Heart left ventricle (tissue), 16 donors: ENCODE data around the gene UQCRC1. TPM values are rescaled to one million over a fixed set of nuclear protein-coding genes. Genes with fewer than 3 reads are reported as not detected.

Source experiments
- ATAC-seq, 4 donors: fragments of 200-7000 bp; cut with Tn5 transposase; one replicate each; pipeline ENCODE4 v1.9.1; 2020 to 2022; ENCODE audit warnings: moderate library complexity in 4 of 4, mild to moderate bottlenecking in 3 of 4, moderate number of reproducible peaks in 1 of 4
- DNase-seq, 5 donors: peaks; one replicate each; pipeline ENCODE4 v3.0.0-alpha.2; 2020
- H3K27ac ChIP-seq, 12 donors: fragments of 200-600 bp; sonication (generic) in 4 of 12; one replicate each; pipeline versions ENCODE4 v1.5.0 to v1.8.0; 2016 to 2022; ENCODE audit warnings: mild to moderate bottlenecking in 2 of 12
- H3K27me3 ChIP-seq, 9 donors: fragments of 200-600 bp; sonication (generic) in 2 of 9; one replicate each; pipeline versions ENCODE4 v1.5.1 to v1.8.0; 2016 to 2022; ENCODE audit warnings: mild to moderate bottlenecking in 3 of 9
- H3K36me3 ChIP-seq, 9 donors: fragments of 200-600 bp; sonication (generic) in 2 of 9; one replicate each; pipeline versions ENCODE4 v1.5.0 to v1.8.0; 2018 to 2022; ENCODE audit warnings: mild to moderate bottlenecking in 2 of 9
- H3K4me1 ChIP-seq, 12 donors: fragments of 200-600 bp; sonication (generic) in 4 of 12; one replicate each; pipeline versions ENCODE4 v1.5.0 to v1.8.0; 2016 to 2022; ENCODE audit warnings: mild to moderate bottlenecking in 3 of 12
- H3K4me3 ChIP-seq, 12 donors: fragments of 200-600 bp; sonication (generic) in 4 of 12; one replicate each; pipeline versions ENCODE4 v1.5.0 to v1.8.0; 2017 to 2022; ENCODE audit warnings: mild to moderate bottlenecking in 9 of 12, moderate library complexity in 4 of 12
- H3K9me3 ChIP-seq, 12 donors: fragments of 200-600 bp; sonication (generic) in 4 of 12; one replicate each; pipeline versions ENCODE4 v1.5.0 to v1.8.0; 2016 to 2022; ENCODE audit warnings: mild to moderate bottlenecking in 1 of 12
- CTCF ChIP-seq, 12 donors: fragments of 200-600 bp; sonication (generic) in 4 of 12; IDR thresholded peaks; one replicate each; pipeline versions ENCODE4 v1.5.0 to v1.8.0; 2018 to 2022; ENCODE audit warnings: antibody characterized with exemption in 12 of 12, mild to moderate bottlenecking in 5 of 12
- POLR2A ChIP-seq, 2 donors: fragments of 450-650 bp; IDR thresholded peaks; one replicate each; pipeline ENCODE4 v1.6.1; 2017; ENCODE audit warnings: antibody characterized with exemption in 2 of 2, mild to moderate bottlenecking in 2 of 2, moderate library complexity in 2 of 2
- WGBS, 4 donors: extraction: QIAGEN DNeasy Blood & Tissue Kit in 2 of 4; methylation state at CpG; one replicate each; pipeline versions ENCODE4 v1.1.5 to v1.1.7; 2013 to 2018; 5-methylcytosine and 5-hydroxymethylcytosine counted together
- intact Hi-C, 10 donors: fragments of 100-400 bp; cut with DNase I; formaldehyde crosslinking; loops; one replicate each; pipeline versions ENCODE4 v1.11.1 to v1.14.2; 2022
- polyA plus RNA-seq, 2 donors: library from polyadenylated mRNA; stranded (reverse); fragments of 200-250 nt; gene quantifications; one replicate each; pipeline ENCODE4 v1.2.3, GENCODE V29; 2013
- total RNA-seq, 9 donors: library from RNA; depleted of rRNA in 2 of 9; stranded (reverse); fragments of >200 nt in 2 of 9; fragmentation: NEBNext Ultra II Directional in 3 of 9; extraction: Animal tissue kit (Norgen Biotek cat#: 25700) in 3 of 9; gene quantifications; one replicate each; pipeline versions ENCODE4 v1.1.0 to v1.2.4, GENCODE V29; 2016 to 2023
- donor health status: ischemic (EF 13 %, LVEDD 7.1; RV severe dilation, severe dysfunction).
- donor health status: healthy with polysubstance abuse.
- donor health status: DM: no; HTN: yes; CAD: no.
- donor health status: DM: no; HTN: no; CAD: no.
- donor health status: ischemic (EF 25% LVEDD 6.9; RV normal size, moderate dysfunction).
- donor health status: ischemic (EF 25% LVEDD 5.7; RV mildly dilated, moderate dysfunction).
- donor health status: healthy.
- donor health status: DM: yes; HTN: yes; CAD: no.
- donor health status: ischemic (EF 35%, LVEDD 5.7; RV mildly dilated, moderate dysfunction).
- donor health status: nonischemic (EF 11% LVEDD 7.7; RV severe dilation, severe dysfunction).
- donor health status: DM: yes; HTN: yes; CAD: no.
- donor health status: PGD.
- donor health status: ischemic (EF 29% LVEDD 5.4; RV normal size, mild dysfunction).
- donor health status: nonischemic (EF 23%, LVEDD 6.1; RV moderate dilation, normal function).

UQCRC1 gene
- total and polyA plus RNA-seq, 11 donors = 580 to 2,191 (median 1,008) TPM

DNA sequence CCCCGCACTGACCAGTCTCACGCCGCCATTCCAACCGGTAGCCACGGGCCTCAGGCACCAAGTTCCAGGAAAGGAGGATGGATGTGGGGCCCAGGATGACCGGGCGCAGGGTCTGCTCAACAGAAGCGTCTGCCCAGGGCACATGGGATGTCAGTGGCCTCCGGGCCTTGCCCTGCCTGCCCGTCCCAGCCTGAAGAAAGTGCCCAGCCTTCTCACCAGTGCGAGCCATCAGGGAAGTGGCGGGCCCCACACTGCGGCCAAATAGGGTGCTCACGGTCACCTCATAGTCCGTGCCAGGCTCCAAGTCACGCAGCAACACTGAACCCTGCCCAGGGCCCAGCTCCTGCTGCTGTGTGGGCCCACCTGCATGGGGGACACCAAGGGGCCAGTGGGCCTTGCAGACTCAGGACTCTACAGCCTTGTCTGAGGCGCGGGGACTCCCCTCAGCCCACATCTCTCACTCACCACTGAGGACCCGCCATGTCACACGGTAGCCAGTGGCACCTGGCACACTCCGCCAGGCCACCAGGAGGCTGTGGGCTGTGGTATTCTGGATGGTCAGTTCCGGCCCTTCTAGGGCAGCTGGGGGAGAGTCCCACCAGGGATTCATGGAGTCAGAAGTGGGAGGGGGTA, 17.4 kb downstream of the UQCRC1 start:
- intact Hi-C loops = no loop called here
- TF ChIP-seq POLR2A (IDR thresholded peaks at IDR 0.05) (no peak), CTCF (IDR thresholded peaks at IDR 0.05) (no peak)
- Histone ChIP-seq H3K27me3 (peaks cover 0 to 17% (median 0%) of the 10 kb centered on the region in 9 donors), H3K27ac (no peak overlapping the region), H3K9me3 (no peaks in the 10 kb centered on the region), H3K4me3 (no peak overlapping the region), H3K4me1 (peaks cover 0 to 29% (median 23%) of the 10 kb centered on the region in 12 donors), H3K36me3 (peaks cover 0 to 3% (median 0%) of the 10 kb centered on the region in 9 donors)
- ATAC-seq (no peak), DNase-seq (no peak)
- 92 to 93% (median 92%) methylated on average over 13 to 22 of the region's 22 CpGs for WGBS, 4 donors

DNA sequence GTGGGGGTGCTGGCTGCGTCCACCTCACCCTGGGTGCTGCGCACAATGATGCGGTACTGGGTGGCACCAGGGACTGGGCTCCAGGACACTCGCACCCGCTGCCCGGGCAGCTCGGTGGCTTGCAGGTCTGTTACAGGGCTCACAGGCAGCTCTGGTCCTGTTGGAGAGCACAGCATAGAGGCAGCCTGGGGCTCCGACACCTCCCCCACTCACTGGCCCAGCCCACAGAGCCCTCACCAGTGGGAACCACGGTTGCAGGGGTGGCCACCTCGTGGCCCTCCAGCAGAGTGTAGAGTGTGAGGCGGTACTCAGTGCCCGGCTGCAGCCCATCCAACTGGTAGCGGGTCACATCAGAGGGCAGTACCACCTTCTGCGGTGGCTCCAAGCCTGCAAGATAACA, 18.0 kb downstream of the UQCRC1 start:
- TF ChIP-seq CTCF (IDR thresholded peaks at IDR 0.05) (no peak), POLR2A (IDR thresholded peaks at IDR 0.05) (no peak)
- ATAC-seq = no peak
- Histone ChIP-seq H3K36me3 (peaks cover 0 to 8% (median 0%) of the 10 kb centered on the region in 9 donors), H3K9me3 (no peaks in the 10 kb centered on the region), H3K27me3 (peaks cover 0 to 17% (median 0%) of the 10 kb centered on the region in 9 donors), H3K4me1 (peaks cover 0 to 24% (median 17%) of the 10 kb centered on the region in 12 donors), H3K27ac (no peak overlapping the region), H3K4me3 (no peak overlapping the region)
- no peak for DNase-seq
- 91 to 95% (median 92%) methylated on average over 10 to 14 of the region's 14 CpGs for WGBS, 4 donors
- intact Hi-C loops = no loop called here

- H3K36me3 ChIP-seq = peaks cover 0 to 19% (median 0%) of the 10 kb centered on the region in 9 donors
- no peak overlapping the region for H3K4me3 ChIP-seq
- intact Hi-C loops = no loop called here
- TF ChIP-seq POLR2A (IDR thresholded peaks at IDR 0.05) (no peak), CTCF (IDR thresholded peaks at IDR 0.05) (no peak)
- no peaks in the 10 kb centered on the region for H3K27me3 ChIP-seq
- 67 to 78% (median 74%) methylated on average over 7 to 15 of the region's 15 CpGs for WGBS, 4 donors
- no peak for DNase-seq
- H3K4me1 ChIP-seq = no peaks in the 10 kb centered on the region
- H3K9me3 ChIP-seq = no peaks in the 10 kb centered on the region
- ATAC-seq = no peak
- no peak overlapping the region for H3K27ac ChIP-seq
These were observed 21.2 kb downstream of the UQCRC1 start for GRCh38 chr3:48588230-48588629.

DNA sequence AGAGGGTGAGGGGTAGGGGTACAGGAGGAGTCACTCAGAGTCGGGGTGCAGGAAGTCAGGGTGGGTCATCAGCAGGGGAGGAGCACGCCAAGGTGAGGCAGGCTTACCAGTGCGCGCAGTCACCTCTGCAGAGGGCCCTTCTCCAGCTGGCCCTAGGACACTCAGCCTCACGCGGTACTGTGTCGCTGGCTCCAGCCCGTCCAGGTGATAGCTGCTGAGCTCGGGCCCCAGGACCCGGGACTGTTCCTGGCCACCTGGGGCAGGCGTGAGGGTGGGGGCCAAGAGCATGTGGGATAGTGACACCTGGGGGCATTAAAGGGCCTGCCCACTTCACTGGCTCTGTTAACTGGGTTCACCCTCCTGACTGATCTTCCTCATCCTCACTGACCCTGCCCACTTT, 21.8 kb downstream of the UQCRC1 start:
- Histone ChIP-seq H3K27ac (no peak overlapping the region), H3K4me1 (no peaks in the 10 kb centered on the region), H3K9me3 (no peaks in the 10 kb centered on the region), H3K4me3 (no peak overlapping the region), H3K36me3 (peaks cover 0 to 19% (median 0%) of the 10 kb centered on the region in 9 donors), H3K27me3 (no peaks in the 10 kb centered on the region)
- intact Hi-C loops = no loop called here
- WGBS, 4 donors = 65 to 88% (median 84%) methylated on average over 5 to 11 of the region's 11 CpGs
- no peak for TF ChIP-seq CTCF (IDR thresholded peaks at IDR 0.05)
- TF ChIP-seq POLR2A (IDR thresholded peaks at IDR 0.05) = no peak
- DNase-seq (no peak), ATAC-seq (no peak)
